Measurements from ENCODE around the gene TTC19.
"Not testable (repeated sequence)": the region's sequence is repeated elsewhere in the genome, so short reads cannot be mapped to it uniquely, and the experiment has no call there.

TTC19 gene

GRCh38 chr17:15973016-15973415, 26.6 kb upstream of the TTC19 start:
- DNase-seq, result no peak

GRCh38 chr17:15973834-15974233, 25.8 kb upstream of the TTC19 start:
- no peak for DNase-seq

- no peak for DNase-seq
These were observed 21.7 kb upstream of the TTC19 start for GRCh38 chr17:15977894-15978293.

- DNase-seq, result no peak
These were observed 21.0 kb upstream of the TTC19 start for GRCh38 chr17:15978606-15979005.

- DNase-seq, result not testable (repeated sequence)
These were observed 20.6 kb upstream of the TTC19 start for GRCh38 chr17:15979013-15979412.

GRCh38 chr17:15981208-15981607, 18.4 kb upstream of the TTC19 start:
- DNase-seq, result no peak

GRCh38 chr17:15981646-15982580, 17.7 kb upstream of the TTC19 start:
- no peak for DNase-seq

GRCh38 chr17:15996322-15996721, 3.3 kb upstream of the TTC19 start:
- DNase-seq, result no peak

GRCh38 chr17:15998031-15998562, 1.5 kb upstream of the TTC19 start:
- DNase-seq, result no peak

GRCh38 chr17:15999974-16000827, 577 bp downstream of the TTC19 start:
- DNase-seq, result peak; percentile 35

GRCh38 chr17:16001226-16001897, 1.7 kb downstream of the TTC19 start:
- no peak for DNase-seq

GRCh38 chr17:16002708-16003260, 3.2 kb downstream of the TTC19 start:
- DNase-seq, result no peak

- no peak for DNase-seq
These were observed 4.2 kb downstream of the TTC19 start for GRCh38 chr17:16003841-16004240.

- no peak for DNase-seq
These were observed 6.0 kb downstream of the TTC19 start for GRCh38 chr17:16005636-16006035.

GRCh38 chr17:16007439-16007838, 7.8 kb downstream of the TTC19 start:
- no peak for DNase-seq

GRCh38 chr17:16013943-16014407, 14.4 kb downstream of the TTC19 start:
- DNase-seq, result peak; percentile 31

GRCh38 chr17:16019347-16019746, 19.7 kb downstream of the TTC19 start:
- DNase-seq, result no peak

- DNase-seq, result no peak
These were observed 24.3 kb downstream of the TTC19 start for GRCh38 chr17:16023881-16024280.

- DNase-seq, result no peak
These were observed 25.6 kb downstream of the TTC19 start for GRCh38 chr17:16025202-16025601.

GRCh38 chr17:16026895-16027294, 27.3 kb downstream of the TTC19 start:
- DNase-seq, result no peak

GRCh38 chr17:16027708-16028584, 28.3 kb downstream of the TTC19 start:
- peak; percentile 9 for DNase-seq

Measured in NCI-H510A treated with DMSO at 0.1 percent for 48 hours (cell line).